Coronary artery (tissue), 2 donors: Measurements from ENCODE around the gene ZNF778.

ENCODE experiments used
- DNase-seq: peaks from one replicate; pipeline ENCODE4 v3.0.0-alpha.2; 2017; ENCODE audit warnings: low spot score
- H3K27ac ChIP-seq, 2 donors: fragments of 200-600 bp; sonication (generic); one replicate each; pipeline ENCODE4 v1.5.1; 2016 to 2019
- H3K4me3 ChIP-seq: fragments of 200-600 bp; sonication (generic); 2 replicates; pipeline ENCODE4 v1.5.1; 2016; ENCODE audit warnings: mild to moderate bottlenecking, moderate library complexity
- TF ChIP-seq, protein P1 (sequence below): fragments of 200-600 bp; sonication (generic); IDR thresholded peaks from one replicate; pipeline ENCODE4 v1.5.1; 2019; ENCODE audit warnings: antibody characterized with exemption

ZNF778 gene

DNA sequence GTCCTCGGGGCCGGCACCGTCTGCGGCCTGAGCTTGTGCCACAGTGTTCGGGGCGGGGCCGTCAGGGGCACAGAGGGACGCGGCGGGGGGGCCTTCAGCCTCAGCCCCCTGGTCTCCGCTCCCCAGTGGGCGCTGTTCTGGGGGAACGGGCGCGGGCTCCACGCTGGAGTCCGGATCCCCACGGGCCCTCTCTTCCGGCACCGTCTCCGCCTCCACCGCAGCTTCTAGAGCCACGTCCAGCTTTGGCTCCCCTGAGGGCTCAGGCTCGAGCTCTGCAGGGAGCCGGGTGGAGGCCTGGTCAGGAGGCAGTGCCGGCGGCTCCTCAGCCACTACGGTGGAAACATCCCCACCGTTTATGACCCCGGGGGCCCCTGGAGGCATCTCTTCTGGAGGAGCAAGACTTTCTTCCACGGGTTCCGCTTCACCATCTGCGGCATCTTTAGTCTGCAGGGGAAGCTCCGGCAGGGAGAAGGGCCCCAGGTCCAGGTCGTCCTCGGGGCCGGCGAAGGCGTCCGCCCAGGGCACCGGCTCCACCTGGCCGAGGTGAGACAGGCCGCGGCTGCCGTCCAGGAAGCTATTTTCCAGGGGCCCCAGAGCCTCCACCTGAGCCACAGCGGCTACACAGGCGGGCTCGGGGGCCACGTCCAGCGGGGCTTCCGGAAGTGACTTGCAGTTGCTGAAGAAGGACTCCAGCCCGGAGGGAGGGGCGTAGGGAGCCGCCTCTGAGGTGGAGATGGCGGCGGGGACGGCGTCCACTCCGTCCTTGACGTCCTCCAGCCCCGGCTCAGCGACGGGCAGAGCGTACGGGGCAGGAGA, 62.4 kb downstream of the ZNF778 start:
- DNase-seq: no peak
- Histone ChIP-seq H3K27ac (no peak overlapping the region), H3K4me3 (no peak overlapping the region)
- TF ChIP-seq, protein P1, sequence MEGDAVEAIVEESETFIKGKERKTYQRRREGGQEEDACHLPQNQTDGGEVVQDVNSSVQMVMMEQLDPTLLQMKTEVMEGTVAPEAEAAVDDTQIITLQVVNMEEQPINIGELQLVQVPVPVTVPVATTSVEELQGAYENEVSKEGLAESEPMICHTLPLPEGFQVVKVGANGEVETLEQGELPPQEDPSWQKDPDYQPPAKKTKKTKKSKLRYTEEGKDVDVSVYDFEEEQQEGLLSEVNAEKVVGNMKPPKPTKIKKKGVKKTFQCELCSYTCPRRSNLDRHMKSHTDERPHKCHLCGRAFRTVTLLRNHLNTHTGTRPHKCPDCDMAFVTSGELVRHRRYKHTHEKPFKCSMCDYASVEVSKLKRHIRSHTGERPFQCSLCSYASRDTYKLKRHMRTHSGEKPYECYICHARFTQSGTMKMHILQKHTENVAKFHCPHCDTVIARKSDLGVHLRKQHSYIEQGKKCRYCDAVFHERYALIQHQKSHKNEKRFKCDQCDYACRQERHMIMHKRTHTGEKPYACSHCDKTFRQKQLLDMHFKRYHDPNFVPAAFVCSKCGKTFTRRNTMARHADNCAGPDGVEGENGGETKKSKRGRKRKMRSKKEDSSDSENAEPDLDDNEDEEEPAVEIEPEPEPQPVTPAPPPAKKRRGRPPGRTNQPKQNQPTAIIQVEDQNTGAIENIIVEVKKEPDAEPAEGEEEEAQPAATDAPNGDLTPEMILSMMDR: no peak

DNA sequence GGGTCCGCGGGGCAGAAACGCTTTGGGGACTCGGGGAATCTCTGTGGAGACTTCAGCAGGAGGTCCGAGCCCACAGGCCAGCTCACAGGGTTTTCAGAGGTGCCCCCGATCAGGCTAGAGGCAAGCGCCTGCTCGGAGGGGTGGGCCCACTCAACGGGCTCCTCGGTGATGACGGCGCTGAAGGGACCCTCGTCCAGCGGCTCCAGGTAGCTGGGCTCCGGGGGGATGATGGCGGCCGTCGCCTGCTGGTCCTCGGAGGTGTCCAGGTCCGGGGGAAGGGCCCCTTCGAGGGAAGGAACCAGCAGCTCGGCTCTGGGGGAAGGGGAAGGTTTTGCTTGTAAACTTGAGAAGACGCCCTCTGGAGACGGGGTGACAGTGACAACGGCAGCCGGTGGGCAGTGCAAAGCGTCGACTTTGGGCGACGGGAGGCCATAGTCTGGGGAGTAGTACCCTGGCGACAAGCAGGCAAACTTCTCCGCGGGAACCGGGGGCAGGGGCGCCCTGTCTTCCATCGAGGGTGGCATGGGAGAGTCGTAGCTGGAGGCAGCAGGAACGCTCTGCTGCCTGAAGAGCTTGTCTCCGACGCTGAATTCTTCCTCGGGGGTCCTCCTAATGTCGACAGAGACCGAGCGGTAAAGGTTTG, 63.2 kb downstream of the ZNF778 start:
- no peak for DNase-seq
- H3K27ac ChIP-seq: no peak overlapping the region
- H3K4me3 ChIP-seq: no peak overlapping the region
- TF ChIP-seq, protein P1: no peak

DNA sequence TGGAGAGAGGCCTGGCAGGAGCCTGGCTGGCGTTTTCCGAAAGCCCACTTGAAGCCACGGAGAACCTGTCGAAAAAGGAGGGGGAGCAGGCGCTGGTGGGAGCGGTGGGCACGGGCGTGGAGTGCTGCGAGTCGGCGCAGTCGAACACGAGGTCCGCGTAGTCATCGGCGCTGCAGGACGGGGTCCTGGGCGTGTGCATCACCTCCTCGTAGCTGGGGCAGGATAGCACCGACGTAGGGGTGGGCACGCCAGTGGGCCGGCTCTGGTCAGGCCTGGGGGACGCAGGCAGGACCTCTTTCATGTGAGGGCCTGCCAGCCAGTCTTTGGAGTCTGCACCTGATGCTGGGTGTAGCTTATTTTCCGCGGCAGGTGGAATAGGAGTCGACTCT, 63.7 kb downstream of the ZNF778 start:
- Histone ChIP-seq H3K27ac (no peak overlapping the region), H3K4me3 (no peak overlapping the region)
- TF ChIP-seq, protein P1: no peak
- no peak for DNase-seq

DNA sequence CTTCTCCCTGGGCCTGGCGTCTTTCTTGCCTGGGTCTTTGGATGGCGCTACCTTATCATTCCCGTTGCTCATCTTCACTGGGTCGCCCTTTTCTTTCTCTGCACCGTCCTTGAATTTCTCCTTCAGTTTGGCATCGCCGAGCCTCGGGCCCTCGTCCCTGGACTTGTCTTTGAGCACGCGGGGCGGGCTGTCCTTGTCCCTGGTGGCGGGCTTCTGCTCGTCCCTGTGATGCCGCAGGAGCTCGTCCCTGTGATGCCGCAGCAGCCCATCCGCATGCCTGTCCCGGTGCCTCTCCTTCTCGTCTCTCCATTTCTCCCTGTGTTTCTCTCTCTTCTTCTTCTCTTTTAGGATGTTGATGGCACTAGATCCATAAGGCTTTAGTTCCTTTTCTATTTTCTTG, 64.3 kb downstream of the ZNF778 start:
- no peak for DNase-seq
- Histone ChIP-seq H3K27ac (no peak overlapping the region), H3K4me3 (no peak overlapping the region)
- TF ChIP-seq, protein P1: no peak

DNA sequence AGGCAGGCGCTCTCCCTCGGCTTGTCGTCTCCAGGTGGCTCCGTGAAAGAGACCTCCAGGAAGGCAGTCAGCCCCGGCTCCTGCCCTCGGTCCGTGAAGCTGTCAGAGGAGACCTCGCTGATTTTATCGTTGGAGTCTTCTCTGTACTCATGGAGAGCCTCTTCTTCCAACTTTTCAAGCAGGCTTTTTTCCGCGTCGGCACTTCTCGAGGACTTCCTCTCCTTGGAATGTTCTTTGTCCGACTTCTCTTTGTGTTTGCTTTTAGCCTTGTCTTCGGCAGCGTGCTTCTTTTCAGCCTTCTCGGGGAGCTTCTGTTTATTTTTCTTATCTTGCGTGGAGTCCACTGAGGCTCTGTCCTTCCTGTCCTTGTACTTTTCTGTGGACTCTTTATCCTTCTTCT, 65.0 kb downstream of the ZNF778 start:
- DNase-seq: no peak

DNA sequence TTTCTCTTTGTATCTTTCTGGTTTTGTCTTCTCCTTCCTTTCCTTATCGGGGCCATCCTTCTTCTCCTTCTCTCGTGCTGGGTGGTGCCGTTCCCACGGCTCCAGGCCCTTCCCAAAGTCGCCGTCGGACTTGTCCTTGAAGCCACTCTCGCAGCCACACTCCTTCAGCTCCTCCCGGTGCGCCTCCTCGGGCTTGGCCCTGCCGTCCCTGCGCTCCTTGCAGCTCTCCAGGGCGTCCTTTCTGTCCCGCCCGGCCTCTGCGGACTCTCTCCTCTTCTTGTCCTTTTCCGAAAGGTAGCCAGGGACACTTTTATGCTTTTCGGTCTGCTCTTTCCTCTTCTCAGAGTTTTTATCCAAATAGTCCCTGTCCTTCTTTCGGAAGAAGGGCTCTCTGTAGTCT, 65.9 kb downstream of the ZNF778 start:
- H3K4me3 ChIP-seq: no peak overlapping the region
- TF ChIP-seq, protein P1: no peak
- no peak for DNase-seq
- no peak overlapping the region for H3K27ac ChIP-seq

More for the DNA sequence above, 65.0 kb downstream of the ZNF778 start:
- no peak overlapping the region for H3K27ac ChIP-seq
- no peak overlapping the region for H3K4me3 ChIP-seq
- TF ChIP-seq, protein P1: no peak

DNA sequence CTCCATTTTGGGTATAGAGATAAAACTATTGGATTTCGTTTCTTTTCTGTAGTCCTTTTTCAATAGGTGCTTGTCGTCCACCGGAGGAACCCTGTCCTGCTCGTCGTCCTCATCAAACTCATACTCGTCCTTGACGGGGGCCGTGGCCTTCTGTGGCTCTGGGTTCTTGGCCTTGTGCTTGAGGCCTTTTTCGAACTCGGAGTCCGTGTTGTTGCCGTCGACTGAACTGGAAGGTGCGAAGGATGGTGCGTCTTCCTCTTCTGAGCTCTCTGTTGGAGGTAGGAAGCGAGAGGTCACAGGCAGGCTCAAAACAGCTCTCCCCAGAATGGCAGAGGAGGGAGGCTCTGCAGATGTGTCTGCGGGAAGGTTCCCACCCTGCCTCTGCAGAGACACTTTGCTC, 67.9 kb downstream of the ZNF778 start:
- H3K27ac ChIP-seq: no peak overlapping the region
- H3K4me3 ChIP-seq: no peak overlapping the region
- DNase-seq: no peak
- TF ChIP-seq, protein P1: no peak
